Fibroblast of villous mesenchyme (primary cell): ENCODE results near the gene EID2B. TPM values are rescaled to one million over a fixed set of nuclear protein-coding genes. Genes with fewer than 3 reads are reported as not detected.
A peak's percentile ranks its signal among the peaks of the same experiment; 100 is the strongest.

ENCODE experiments used
- DNase-seq: peaks from one replicate; pipeline ENCODE4 v3.0.0-alpha.2; 2010; ENCODE audit warnings: low read depth
- H3K4me3 ChIP-seq: 2 replicates; pipeline ENCODE4 v1.5.1; 2011; ENCODE audit warnings: low read depth, mild to moderate bottlenecking, low read length
- CTCF ChIP-seq: IDR thresholded peaks from 2 replicates; pipeline ENCODE4 v1.5.1; 2012; ENCODE audit warnings: low read depth, mild to moderate bottlenecking, low read length; ENCODE audit not compliant: insufficient read depth
- total RNA-seq: library from RNA; depleted of rRNA; stranded (reverse); fragments of >200 nt; gene quantifications from 2 replicates; pipeline ENCODE4 v1.2.3, GENCODE V29; 2012

Gene EID2B
- total RNA-seq, 1 donor: 4.3 TPM

DNA sequence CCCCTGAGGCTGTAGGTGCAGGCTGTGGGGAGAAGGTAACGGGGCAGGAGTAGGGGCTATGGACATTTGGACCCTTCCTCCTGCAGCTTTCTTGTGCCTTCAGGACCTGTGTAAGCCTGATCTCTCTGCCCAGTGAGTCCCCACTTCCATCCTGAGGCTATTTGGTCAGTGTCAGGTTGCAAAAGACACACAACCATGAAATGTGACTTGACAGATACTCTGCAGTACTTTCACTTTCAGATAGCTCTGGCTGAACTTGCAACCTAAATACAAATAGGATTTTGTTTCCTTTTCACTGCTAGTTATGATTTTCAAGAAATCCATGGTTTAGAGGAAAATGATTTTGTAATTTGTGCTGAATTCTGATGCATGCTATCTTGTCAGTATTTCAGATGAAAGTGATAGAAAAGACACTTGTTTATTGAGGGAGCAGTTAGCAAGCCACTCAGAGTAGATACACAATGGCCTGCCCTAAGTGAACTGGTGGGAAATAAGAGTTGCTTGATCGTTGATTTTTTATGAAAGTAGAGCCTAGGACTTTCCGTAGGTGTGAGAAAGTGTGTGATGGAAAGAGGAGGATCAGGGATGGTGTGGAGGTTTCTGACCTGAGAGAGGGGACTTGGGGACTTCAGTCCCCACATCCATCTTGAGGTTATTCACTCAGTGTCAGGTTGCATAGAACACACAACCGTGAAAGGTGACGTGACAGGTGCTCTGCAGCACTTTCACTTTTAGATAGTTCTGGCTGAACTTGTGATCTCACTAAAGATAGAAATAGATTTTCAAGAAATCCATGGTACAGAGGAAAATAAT, 25.4 kb upstream of the EID2B start:
- no peak overlapping the region for H3K4me3 ChIP-seq
- TF ChIP-seq CTCF: no peak
- peak; percentile 14 for DNase-seq

DNA sequence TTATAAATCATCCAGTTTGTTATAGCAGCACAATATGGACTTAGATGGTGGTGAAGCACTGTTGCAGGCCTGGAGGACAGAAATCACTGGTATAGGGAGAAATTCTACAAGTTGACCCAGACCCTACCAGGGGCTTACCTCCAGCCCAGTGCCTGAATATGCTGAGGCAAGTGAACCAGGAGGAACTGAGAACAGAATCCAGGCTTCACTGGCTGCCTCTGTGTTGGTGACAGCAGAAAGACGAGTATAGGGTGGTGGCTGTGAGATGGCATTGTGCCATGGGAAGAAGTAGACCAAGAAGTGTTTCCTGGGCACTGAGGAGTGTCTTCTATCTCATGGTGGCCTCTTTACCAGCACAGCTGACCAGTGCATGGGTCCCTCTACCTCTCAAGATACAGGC, 23.2 kb upstream of the EID2B start:
- DNase-seq: no peak
- H3K4me3 ChIP-seq: no peak overlapping the region
- TF ChIP-seq CTCF: no peak

DNA sequence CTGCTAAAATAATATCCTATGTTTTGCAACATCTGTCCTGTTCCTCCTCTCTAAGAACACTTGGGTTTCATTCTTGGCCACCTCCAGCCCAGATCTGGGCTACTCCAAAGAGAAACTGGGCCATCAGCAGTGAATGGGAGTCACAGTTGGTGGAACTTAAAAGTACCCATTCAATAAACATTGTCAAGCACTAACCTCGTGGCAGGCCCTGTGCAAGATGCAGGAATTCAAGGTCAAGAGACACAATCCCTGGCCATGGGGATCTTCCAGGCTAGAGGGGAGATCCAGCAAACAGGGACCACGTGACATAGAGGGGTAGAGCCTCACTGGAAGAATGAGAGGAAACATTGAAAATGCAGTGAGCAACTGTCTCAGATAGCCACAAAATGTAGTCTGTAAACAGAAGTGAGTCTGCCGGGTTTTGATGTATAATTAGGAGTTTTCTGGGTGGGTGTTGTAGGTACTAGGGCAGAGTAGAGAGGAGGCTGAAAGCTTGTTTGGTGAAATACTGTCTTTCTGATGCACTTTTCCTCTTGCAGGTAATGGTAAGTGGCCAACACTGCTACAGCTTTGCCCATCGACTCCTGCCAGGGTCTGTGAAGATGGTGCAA, 22.2 kb upstream of the EID2B start:
- no peak for DNase-seq
- TF ChIP-seq CTCF: no peak
- no peak overlapping the region for H3K4me3 ChIP-seq

DNA sequence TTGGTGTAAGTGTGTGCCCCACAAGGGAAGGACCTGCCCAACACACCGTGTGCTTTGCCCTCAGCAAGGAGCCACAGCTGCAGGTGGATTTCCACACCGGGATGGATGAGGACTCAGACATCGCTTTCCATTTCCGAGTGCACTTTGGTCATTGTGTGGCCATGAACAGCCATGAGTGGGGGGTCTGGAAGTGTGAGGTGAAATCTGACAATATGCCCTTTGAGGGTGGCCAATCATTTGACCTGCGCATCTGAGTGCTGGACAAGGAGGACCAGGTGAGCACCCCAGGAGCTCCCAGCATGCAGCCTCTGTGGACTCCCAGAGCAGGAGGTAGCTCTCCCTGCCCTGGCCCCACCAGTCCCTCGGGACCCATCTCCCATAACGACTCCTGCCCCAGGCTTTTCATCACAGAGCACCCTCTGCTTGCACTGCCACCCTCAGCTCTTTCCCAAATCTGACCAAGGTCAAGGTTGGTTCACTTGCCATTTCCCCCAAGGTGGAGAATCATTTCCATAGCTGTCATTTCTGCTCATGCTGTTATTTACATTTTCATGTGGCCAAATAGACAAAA, 20.5 kb upstream of the EID2B start:
- TF ChIP-seq CTCF: no peak
- no peak for DNase-seq
- H3K4me3 ChIP-seq: no peak overlapping the region

- H3K4me3 ChIP-seq: no peak overlapping the region
- no peak for DNase-seq
- TF ChIP-seq CTCF: no peak
Measured at GRCh38 chr19:39550197-39550596, 17.5 kb upstream of the EID2B start.

- TF ChIP-seq CTCF: no peak
- no peak for DNase-seq
- H3K4me3 ChIP-seq: no peak overlapping the region
Measured at GRCh38 chr19:39546599-39546998, 13.9 kb upstream of the EID2B start.
